GM12878 (cell line): ENCODE results near the gene SETD1A. TPM values are rescaled to one million over a fixed set of nuclear protein-coding genes. Genes with fewer than 3 reads are reported as not detected.

Experiments used
- ATAC-seq: fragments of 200-7000 bp; cut with Tn5 transposase; 3 replicates; pipeline ENCODE4 v1.9.1; 2020; ENCODE audit warnings: mild to moderate bottlenecking, moderate library complexity
- BruUV-seq: library from RNA; stranded (reverse); fragments of 400-500 nt; replicated peaks from 2 replicates; lab custom pipeline; 2021; lab: Mats Ljungman, UMichigan
- CTCF ChIA-PET: fragments of 300-600 bp; sonication (Branson Sonifier 250); formaldehyde crosslinking; extraction: SDS; loops from one replicate; lab custom pipeline; 2021; ENCODE audit warnings: inconsistent platforms; lab: Yijun Ruan, JAX
- POLR2A ChIA-PET: fragments of 350-600 bp; formaldehyde crosslinking; extraction: SDS; loops from one replicate; lab custom pipeline; 2021; ENCODE audit warnings: inconsistent platforms; lab: Charles Lee
- RAD21 ChIA-PET: fragments of 300-600 bp; sonication (Branson Sonifier 250); formaldehyde crosslinking; loops from one replicate; lab custom pipeline; 2023; ENCODE audit warnings: antibody characterized with exemption; ENCODE audit not compliant: unreplicated experiment; lab: Charles Lee
- SMC1A ChIA-PET: fragments of 300-600 bp; sonication (Branson Sonifier 250); formaldehyde crosslinking; loops from one replicate; lab custom pipeline; 2023; ENCODE audit not compliant: unreplicated experiment, uncharacterized antibody; lab: Charles Lee
- DNase-seq: peaks from one replicate; pipeline ENCODE4 v3.0.0-alpha.2; 2011; ENCODE audit warnings: low read depth, low spot score
- FAIRE-seq: peaks from 3 replicates; lab custom pipeline; 2011; peaks lifted over from hg19 to GRCh38; lab: Jason Lieb, UNC
- H2AFZ ChIP-seq: 2 replicates; pipeline ENCODE4 v1.6.0; 2011; ENCODE audit warnings: low read depth, low read length, control low read depth; ENCODE audit not compliant: control insufficient read depth
- H3K27ac ChIP-seq: 2 replicates; pipeline ENCODE4 v1.5.1; 2011; ENCODE audit warnings: control low read depth; ENCODE audit not compliant: control insufficient read depth, insufficient read depth
- H3K27me3 ChIP-seq, 2 experiments: replicated peaks in 1 of 2; 2 replicates each; pipeline versions ENCODE4 v1.6.0 to v1.6.1; 2011; ENCODE audit warnings: low read length in 1 of 2; ENCODE audit not compliant: control insufficient read depth in 2 of 2, insufficient read depth in 2 of 2
- H3K36me3 ChIP-seq, 2 experiments: 2 replicates each; pipeline ENCODE4 v1.5.1; 2011; ENCODE audit warnings: low read length in 1 of 2; ENCODE audit not compliant: control insufficient read depth in 2 of 2, insufficient read depth in 2 of 2
- H3K4me1 ChIP-seq: 2 replicates; pipeline ENCODE4 v1.6.1; 2011; ENCODE audit warnings: mild to moderate bottlenecking, low read length, moderate library complexity, mixed read lengths; ENCODE audit not compliant: control insufficient read depth, insufficient read depth
- H3K4me2 ChIP-seq: 2 replicates; pipeline ENCODE4 v1.6.0; 2011; ENCODE audit warnings: control low read depth; ENCODE audit not compliant: control insufficient read depth, insufficient read depth
- H3K4me3 ChIP-seq: fragments of 200-600 bp; sonication (generic); 2 replicates; pipeline ENCODE4 v1.5.1; 2016
- H3K79me2 ChIP-seq: 2 replicates; pipeline ENCODE4 v1.6.0; 2011; ENCODE audit warnings: low read length; ENCODE audit not compliant: control insufficient read depth, insufficient read depth
- H3K9ac ChIP-seq: 2 replicates; pipeline ENCODE4 v1.8.0; 2011; ENCODE audit warnings: low read length, control low read depth, mixed read lengths; ENCODE audit not compliant: control insufficient read depth, insufficient read depth
- H3K9me3 ChIP-seq: replicated peaks from 3 replicates; pipeline ENCODE4 v1.5.1; 2011; ENCODE audit warnings: mild to moderate bottlenecking, low read length; ENCODE audit not compliant: control insufficient read depth, insufficient read depth
- H4K20me1 ChIP-seq: 2 replicates; pipeline ENCODE4 v1.6.0; 2011; ENCODE audit not compliant: control insufficient read depth, insufficient read depth
- ATF3 ChIP-seq: IDR thresholded peaks from 2 replicates; pipeline ENCODE4 v1.6.1; 2011; ENCODE audit warnings: low read depth, mild to moderate bottlenecking, low read length, moderate library complexity, borderline replicate concordance; ENCODE audit errors: extremely low read depth
- IRF5 ChIP-seq: fragments of 450-650 bp; IDR thresholded peaks from 2 replicates; pipeline ENCODE4 v1.6.1; 2017; ENCODE audit warnings: borderline replicate concordance
- MEF2B ChIP-seq: fragments of 450-650 bp; IDR thresholded peaks from 2 replicates; pipeline ENCODE4 v1.6.1; 2018; ENCODE audit warnings: mild to moderate bottlenecking, moderate library complexity; ENCODE audit not compliant: partially characterized antibody, poor library complexity, severe bottlenecking
- NKRF ChIP-seq: fragments of 450-650 bp; conservative IDR thresholded peaks from 2 replicates; pipeline ENCODE4 v1.6.1; 2017; ENCODE audit warnings: mild to moderate bottlenecking, moderate library complexity
- RFX5 ChIP-seq: IDR thresholded peaks from 2 replicates; pipeline ENCODE4 v1.6.1; 2011; ENCODE audit warnings: low read depth, low read length, improper control_type of control experiment
- ZNF622 ChIP-seq: fragments of 450-650 bp; IDR thresholded peaks from 2 replicates; pipeline ENCODE4 v1.6.1; 2017; ENCODE audit warnings: mild to moderate bottlenecking, inconsistent platforms
- WGBS: methylation state at CpG from one replicate; pipeline ENCODE4 v1.1.6; 2016; ENCODE audit warnings: low lambda C conversion rate; ENCODE audit not compliant: insufficient replicate concordance, insufficient coverage; ENCODE audit errors: missing lambda C conversion rate; 5-methylcytosine and 5-hydroxymethylcytosine counted together
- in situ Hi-C: fragments of 300-500 bp; cut with MboI; formaldehyde crosslinking; loops from 9 replicates; pipeline ENCODE4 v1.14.3; 2018; ENCODE audit warnings: mixed read lengths
- intact Hi-C: fragments of 100-400 bp; cut with micrococcal nuclease; formaldehyde crosslinking; loops from one replicate; pipeline ENCODE4 v1.14.2; 2022; ENCODE audit not compliant: unreplicated experiment
- polyA plus RNA-seq, 11 experiments: library from polyadenylated mRNA; depleted of rRNA in 4 of 11; unstranded in 6 of 11; stranded (reverse) in 5 of 11; fragments of >200 nt; fragmentation: Nextera tagmentation in 4 of 11; fragmentation: Illumina TruSeq in 1 of 11; extraction: Ambion mirVana in 4 of 11; extraction: Trizol in 1 of 11; gene quantifications; 1 replicate in 1 of 11; 2 replicates in 10 of 11; pipeline versions ENCODE4 v1.2.1 to v1.2.3, GENCODE V29; 2011 to 2016; ENCODE audit warnings: inconsistent platforms in 2 of 11, missing spikeins in 2 of 11, low read depth in 1 of 11
- total RNA-seq, 4 experiments: library from RNA; depleted of rRNA in 3 of 4; stranded (reverse); fragments of >200 nt in 3 of 4; fragmentation: Illumina TruSeq in 1 of 4; extraction: Trizol in 1 of 4; gene quantifications; 2 replicates each; pipeline versions ENCODE4 v1.2.1 to v1.2.3, GENCODE V29; 2013 to 2021
- TF ChIP-seq, protein P1 (sequence below): fragments of 450-650 bp; IDR thresholded peaks from 2 replicates; pipeline ENCODE4 v1.6.1; 2018; ENCODE audit warnings: mild to moderate bottlenecking, low read depth, moderate library complexity; ENCODE audit not compliant: partially characterized antibody

The SETD1A gene
- total and polyA plus RNA-seq, 10 of the 15 experiments (the other 5 are each of a cell fraction or from before 2014, with no cell fraction given) = 0.02 to 25.9 (median 4.9) TPM

GRCh38 chr16:30983289-30983889 is 25.8 kb downstream of the SETD1A start:
- no TSS peak for BruUV-seq
- Histone ChIP-seq H3K9me3 (no peaks in the 10 kb centered on the region), H3K79me2 (no peaks in the 10 kb centered on the region), H3K27ac (no peak overlapping the region), H2AFZ (no peak overlapping the region), H4K20me1 (no peaks in the 10 kb centered on the region), H3K9ac (no peak overlapping the region), H3K4me1 (no peaks in the 10 kb centered on the region), H3K36me3 (peaks cover 5 to 34% of the 10 kb centered on the region in 2 experiments), H3K4me2 (no peak overlapping the region), H3K4me3 (no peak overlapping the region), H3K27me3 (no peaks in the 10 kb centered on the region)
- ChIA-PET POLR2A (interaction anchor here (0.5 to 1.1 kb wide), 2 partner anchors 11 to 436 kb away, joined by 3 read pairs; no protein-coding TSS in a partner anchor), RAD21 (interaction anchor here (1.0 to 2.9 kb wide), 5 partner anchors 15 to 350 kb away, joined by 3 to 25 read pairs (median 5); partner anchors contain the start of gene VKORC1), CTCF (interaction anchor here (0.9 to 2.8 kb wide), 11 partner anchors 14 to 460 kb away, joined by 3 to 14 read pairs (median 8); partner anchors contain the start of genes KAT8 and ZNF843), SMC1A (interaction anchor here (1.3 to 2.1 kb wide), 3 partner anchors 109 to 159 kb away, joined by 4 to 5 read pairs (median 4); no protein-coding TSS in a partner anchor)
- intact Hi-C loops (no loop called here), in situ Hi-C loops (loop anchor here (25.0 kb wide), 1 partner anchor 454 kb away; the partner anchor contains the start of genes COX6A2 and ZNF843)
- TF ChIP-seq IRF5 (no peak), MEF2B (no peak), NKRF (no peak), RFX5 (no peak), ZNF622 (no peak), ATF3 (no peak)
- TF ChIP-seq, protein P1, sequence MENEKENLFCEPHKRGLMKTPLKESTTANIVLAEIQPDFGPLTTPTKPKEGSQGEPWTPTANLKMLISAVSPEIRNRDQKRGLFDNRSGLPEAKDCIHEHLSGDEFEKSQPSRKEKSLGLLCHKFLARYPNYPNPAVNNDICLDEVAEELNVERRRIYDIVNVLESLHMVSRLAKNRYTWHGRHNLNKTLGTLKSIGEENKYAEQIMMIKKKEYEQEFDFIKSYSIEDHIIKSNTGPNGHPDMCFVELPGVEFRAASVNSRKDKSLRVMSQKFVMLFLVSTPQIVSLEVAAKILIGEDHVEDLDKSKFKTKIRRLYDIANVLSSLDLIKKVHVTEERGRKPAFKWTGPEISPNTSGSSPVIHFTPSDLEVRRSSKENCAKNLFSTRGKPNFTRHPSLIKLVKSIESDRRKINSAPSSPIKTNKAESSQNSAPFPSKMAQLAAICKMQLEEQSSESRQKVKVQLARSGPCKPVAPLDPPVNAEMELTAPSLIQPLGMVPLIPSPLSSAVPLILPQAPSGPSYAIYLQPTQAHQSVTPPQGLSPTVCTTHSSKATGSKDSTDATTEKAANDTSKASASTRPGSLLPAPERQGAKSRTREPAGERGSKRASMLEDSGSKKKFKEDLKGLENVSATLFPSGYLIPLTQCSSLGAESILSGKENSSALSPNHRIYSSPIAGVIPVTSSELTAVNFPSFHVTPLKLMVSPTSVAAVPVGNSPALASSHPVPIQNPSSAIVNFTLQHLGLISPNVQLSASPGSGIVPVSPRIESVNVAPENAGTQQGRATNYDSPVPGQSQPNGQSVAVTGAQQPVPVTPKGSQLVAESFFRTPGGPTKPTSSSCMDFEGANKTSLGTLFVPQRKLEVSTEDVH = no peak
- ATAC-seq (no peak), DNase-seq (no peak), FAIRE-seq (no peak)
- 86% methylated on average over 25 of the region's 25 CpGs for WGBS
